ELR (cell line): Measurements from ENCODE around the gene NEO1.

Source experiments
- DNase-seq: peaks from one replicate; pipeline ENCODE4 v3.0.0-alpha.2; 2015; ENCODE audit warnings: low read depth

Gene NEO1

GRCh38 chr15:73031648-73032047, 20.6 kb upstream of the NEO1 start:
- DNase-seq = no peak

- DNase-seq = no peak
Measured at GRCh38 chr15:73033611-73034010, 18.7 kb upstream of the NEO1 start.

GRCh38 chr15:73034221-73034620, 18.0 kb upstream of the NEO1 start:
- DNase-seq = no peak

GRCh38 chr15:73035221-73035620, 17.0 kb upstream of the NEO1 start:
- no peak for DNase-seq

GRCh38 chr15:73038220-73038619, 14.0 kb upstream of the NEO1 start:
- no peak for DNase-seq

- no peak for DNase-seq
Measured at GRCh38 chr15:73046073-73046472, 6.2 kb upstream of the NEO1 start.

GRCh38 chr15:73047882-73048281, 4.4 kb upstream of the NEO1 start:
- DNase-seq = no peak

- no peak for DNase-seq
Measured at GRCh38 chr15:73048624-73049295, 3.5 kb upstream of the NEO1 start.

GRCh38 chr15:73049564-73050215, 2.6 kb upstream of the NEO1 start:
- DNase-seq = no peak

- DNase-seq = no peak
Measured at GRCh38 chr15:73050561-73051295, 1.5 kb upstream of the NEO1 start.

GRCh38 chr15:73051391-73051806, 864 bp upstream of the NEO1 start:
- DNase-seq = no peak

- peak; percentile 31 for DNase-seq
Measured at GRCh38 chr15:73052653-73053397, 562 bp downstream of the NEO1 start.

GRCh38 chr15:73053398-73053723, 1.1 kb downstream of the NEO1 start:
- DNase-seq = no peak

- DNase-seq = no peak
Measured at GRCh38 chr15:73054417-73054953, 2.2 kb downstream of the NEO1 start.

GRCh38 chr15:73056460-73056859, 4.2 kb downstream of the NEO1 start:
- no peak for DNase-seq

GRCh38 chr15:73058437-73058836, 6.2 kb downstream of the NEO1 start:
- no peak for DNase-seq

- no peak for DNase-seq
Measured at GRCh38 chr15:73065114-73065513, 12.9 kb downstream of the NEO1 start.

- no peak for DNase-seq
Measured at GRCh38 chr15:73069109-73069508, 16.8 kb downstream of the NEO1 start.

GRCh38 chr15:73072894-73073293, 20.6 kb downstream of the NEO1 start:
- DNase-seq = no peak

- no peak for DNase-seq
Measured at GRCh38 chr15:73074241-73074640, 22.0 kb downstream of the NEO1 start.

GRCh38 chr15:73075160-73075859, 23.0 kb downstream of the NEO1 start:
- DNase-seq = no peak

- DNase-seq = no peak
Measured at GRCh38 chr15:73078291-73078690, 26.0 kb downstream of the NEO1 start.
